Measurements from ENCODE around the gene ZBTB2. TPM values are rescaled to one million over a fixed set of nuclear protein-coding genes. Genes with fewer than 3 reads are reported as not detected.

ZBTB2 gene
- total and polyA plus RNA-seq, 7 donors: 7.1 to 14.7 (median 9.5) TPM

GRCh38 chr6:151340219-151340978, 51.0 kb downstream of the ZBTB2 start:
- ATAC-seq: no peak
- Histone ChIP-seq H3K36me3 (ENCODE audit: insufficient read depth in 1 of 2, low read depth in 1 of 2) (no peaks in the 10 kb centered on the region), H3K4me3 (no peak overlapping the region), H3K9me3 (no peaks in the 10 kb centered on the region), H3K27ac (no peak overlapping the region), H3K4me1 (no peaks in the 10 kb centered on the region), H3K27me3 (ENCODE audit: insufficient read depth in 3 of 3, low read length in 2 of 3) (no peaks in the 10 kb centered on the region)
- no peak for DNase-seq
- TF ChIP-seq CTCF (IDR thresholded peaks at IDR 0.05): no peak
- WGBS, 3 donors: 83 to 85% (median 83%) methylated on average over 15 of the region's 15 CpGs
- intact Hi-C loops (cut with DNase I): no loop called here

GRCh38 chr6:151339369-151339768, 52.0 kb downstream of the ZBTB2 start:
- no peaks in the 10 kb centered on the region for H3K9me3 ChIP-seq
- H3K4me3 ChIP-seq: no peak overlapping the region
- no peak overlapping the region for H3K27ac ChIP-seq
- 65 to 73% (median 72%) methylated on average over 4 of the region's 4 CpGs for WGBS, 3 donors
- ATAC-seq (no peak), DNase-seq (no peak)
- no peaks in the 10 kb centered on the region for H3K36me3 ChIP-seq (ENCODE audit: insufficient read depth in 1 of 2, low read depth in 1 of 2)
- no peaks in the 10 kb centered on the region for H3K4me1 ChIP-seq
- no peaks in the 10 kb centered on the region for H3K27me3 ChIP-seq (ENCODE audit: insufficient read depth in 3 of 3, low read length in 2 of 3)
- intact Hi-C loops (cut with DNase I): no loop called here
- TF ChIP-seq CTCF (IDR thresholded peaks at IDR 0.05): no peak

- DNase-seq (no peak), ATAC-seq (no peak)
- Histone ChIP-seq H3K4me3 (no peak overlapping the region), H3K4me1 (no peaks in the 10 kb centered on the region), H3K36me3 (ENCODE audit: insufficient read depth in 1 of 2, low read depth in 1 of 2) (no peaks in the 10 kb centered on the region), H3K27me3 (ENCODE audit: insufficient read depth in 3 of 3, low read length in 2 of 3) (no peaks in the 10 kb centered on the region), H3K9me3 (no peaks in the 10 kb centered on the region), H3K27ac (no peak overlapping the region)
- 84 to 86% (median 85%) methylated on average over 11 of the region's 11 CpGs for WGBS, 3 donors
- intact Hi-C loops (cut with DNase I): no loop called here
- no peak for TF ChIP-seq CTCF (IDR thresholded peaks at IDR 0.05)
These were observed 52.6 kb downstream of the ZBTB2 start for GRCh38 chr6:151338651-151339200.

GRCh38 chr6:151335930-151336329, 55.4 kb downstream of the ZBTB2 start:
- intact Hi-C loops (cut with DNase I): no loop called here
- TF ChIP-seq CTCF (IDR thresholded peaks at IDR 0.05): no peak

More at GRCh38 chr6:151335930-151336329, 55.4 kb downstream of the ZBTB2 start:
- Histone ChIP-seq H3K27ac (no peak overlapping the region), H3K27me3 (ENCODE audit: insufficient read depth in 3 of 3, low read length in 2 of 3) (no peaks in the 10 kb centered on the region), H3K4me1 (no peaks in the 10 kb centered on the region), H3K4me3 (no peak overlapping the region), H3K36me3 (ENCODE audit: insufficient read depth in 1 of 2, low read depth in 1 of 2) (no peaks in the 10 kb centered on the region), H3K9me3 (no peaks in the 10 kb centered on the region)
- DNase-seq (no peak), ATAC-seq (no peak)
